Myocyte (in vitro differentiated cells): Measurements from ENCODE around the gene LAMA2. TPM values are rescaled to one million over a fixed set of nuclear protein-coding genes. Genes with fewer than 3 reads are reported as not detected.

Experiments
- DNase-seq: peaks from one replicate; pipeline ENCODE4 v3.0.0-alpha.2; 2012; ENCODE audit warnings: low read depth
- polyA plus RNA-seq: library from polyadenylated mRNA; unstranded; fragments of >200 nt; gene quantifications from one replicate; pipeline ENCODE4 v1.2.1, GENCODE V29; 2012; ENCODE audit warnings: missing spikeins
- total RNA-seq: library from RNA; depleted of rRNA; stranded (reverse); fragments of >200 nt; gene quantifications from 2 replicates; pipeline ENCODE4 v1.2.3, GENCODE V29; 2014

The LAMA2 gene
- 121 and 137 TPM in 2 replicates for total RNA-seq
- 77.8 TPM for polyA plus RNA-seq

- DNase-seq = peak; percentile 96
Measured at GRCh38 chr6:128882991-128883611, at the start of gene LAMA2. Gene LAMA2, plus strand, starts transcription at chr6:128883138. Its CDS starts 108 bp downstream, at chr6:128883246.

- no peak for DNase-seq
Measured at GRCh38 chr6:128836761-128837160, 46.2 kb upstream of the LAMA2 start.

GRCh38 chr6:128841518-128841917 is 41.4 kb upstream of the LAMA2 start:
- no peak for DNase-seq

- no peak for DNase-seq
Measured at GRCh38 chr6:128844598-128844997, 38.3 kb upstream of the LAMA2 start.

- DNase-seq = no peak
Measured at GRCh38 chr6:128847431-128848210, 35.3 kb upstream of the LAMA2 start.

GRCh38 chr6:128848212-128848935 is 34.6 kb upstream of the LAMA2 start:
- no peak for DNase-seq

- DNase-seq = no peak
Measured at GRCh38 chr6:128855581-128856085, 27.3 kb upstream of the LAMA2 start.

- no peak for DNase-seq
Measured at GRCh38 chr6:128857806-128858205, 25.1 kb upstream of the LAMA2 start.

GRCh38 chr6:128860782-128861181 is 22.2 kb upstream of the LAMA2 start:
- no peak for DNase-seq

GRCh38 chr6:128863983-128864382 is 19.0 kb upstream of the LAMA2 start:
- DNase-seq = no peak

GRCh38 chr6:128870746-128871145 is 12.2 kb upstream of the LAMA2 start:
- DNase-seq = peak; percentile 10

GRCh38 chr6:128874863-128875262 is 8.1 kb upstream of the LAMA2 start:
- no peak for DNase-seq

- DNase-seq = no peak
Measured at GRCh38 chr6:128882560-128882959, 378 bp upstream of the LAMA2 start.

GRCh38 chr6:128883906-128884305 is 968 bp downstream of the LAMA2 start:
- DNase-seq = peak; percentile 17

GRCh38 chr6:128885381-128885780 is 2.4 kb downstream of the LAMA2 start:
- DNase-seq = peak; percentile 45

- peak; percentile 6 for DNase-seq
Measured at GRCh38 chr6:128886706-128887105, 3.8 kb downstream of the LAMA2 start.

GRCh38 chr6:128888444-128889175 is 5.7 kb downstream of the LAMA2 start:
- no peak for DNase-seq

- no peak for DNase-seq
Measured at GRCh38 chr6:128889870-128890269, 6.9 kb downstream of the LAMA2 start.

GRCh38 chr6:128892079-128892478 is 9.1 kb downstream of the LAMA2 start:
- no peak for DNase-seq

GRCh38 chr6:128899341-128900050 is 16.6 kb downstream of the LAMA2 start:
- no peak for DNase-seq

- DNase-seq = no peak
Measured at GRCh38 chr6:128903715-128904114, 20.8 kb downstream of the LAMA2 start.
